ENCODE data around the gene STXBP5L. TPM values are rescaled to one million over a fixed set of nuclear protein-coding genes. Genes with fewer than 3 reads are reported as not detected.

The STXBP5L gene
- total and polyA plus RNA-seq, 2 of the 4 experiments (the other 2 are of a cell fraction), result not detected

GRCh38 chr3:121243208-121243607 is 335.2 kb downstream of the STXBP5L start:
- Histone ChIP-seq H3K9ac (ENCODE audit: low read depth, low read length) (no peak overlapping the region), H3K4me2 (ENCODE audit: low read depth, low read length) (no peak overlapping the region), H4K5ac (ENCODE audit: low read depth, low read length) (no peak overlapping the region), H3K9me3 (ENCODE audit: control insufficient read depth, insufficient read depth, low read length) (peaks cover 3% of the 10 kb centered on the region; the same call in 1 of the 2 replicates), H3K4me3 (ENCODE audit: insufficient read depth, low read depth, low read length) (no peak overlapping the region), H3K18ac (ENCODE audit: low read depth, low read length) (no peak overlapping the region), H2AK5ac (ENCODE audit: low read depth, low read length) (no peak overlapping the region), H3K23ac (ENCODE audit: low read depth, low read length) (no peak overlapping the region), H2BK5ac (ENCODE audit: low read depth, low read length, poor library complexity, severe bottlenecking) (no peak overlapping the region), H2BK15ac (ENCODE audit: low read depth, low read length) (no peak overlapping the region), H4K20me1 (ENCODE audit: insufficient read depth, low read length) (no peaks in the 10 kb centered on the region), H3K27me3 (ENCODE audit: control insufficient read depth, insufficient read depth, low read length) (no peaks in the 10 kb centered on the region), H2AK9ac (replicated peaks; ENCODE audit: low read depth, low read length, poor library complexity) (no peak overlapping the region), H3K79me1 (ENCODE audit: low read depth in 1 of 2, low read length in 2 of 2) (no peaks in the 10 kb centered on the region), H3K27ac (ENCODE audit: insufficient read depth, low read length) (no peak overlapping the region), H3K9me1 (ENCODE audit: insufficient read depth, low read length) (no peaks in the 10 kb centered on the region), H4K91ac (ENCODE audit: insufficient read depth, low read depth, low read length) (no peak overlapping the region), H2BK20ac (ENCODE audit: low read depth, low read length) (no peak overlapping the region), H2AFZ (replicated peaks; ENCODE audit: low read length, poor library complexity) (no peak overlapping the region), H2BK120ac (ENCODE audit: low read depth, low read length) (no peak overlapping the region), H3K4ac (ENCODE audit: low read depth, low read length) (no peak overlapping the region), H3K14ac (replicated peaks; ENCODE audit: low read depth, low read length) (no peak overlapping the region), H3K36me3 (ENCODE audit: control insufficient read depth, insufficient read depth, low read length) (no peaks in the 10 kb centered on the region), H3K56ac (ENCODE audit: extremely low read depth, insufficient read depth, low read length) (no peak overlapping the region), H4K8ac (ENCODE audit: low read depth in 2 of 2, low read length in 2 of 2) (no peak overlapping the region), H3K4me1 (ENCODE audit: control insufficient read depth, insufficient read depth, low read length) (no peaks in the 10 kb centered on the region)
- BruUV-seq (replicated peaks), result no TSS peak
- ChIA-PET CTCF (no interaction called here), POLR2A (ENCODE audit: unreplicated experiment) (no interaction called here)
- TF ChIP-seq BHLHE40 (IDR thresholded peaks at IDR 0.05; ENCODE audit: low read depth, low read length), result no peak
- TF ChIP-seq USF2 (IDR thresholded peaks at IDR 0.05; ENCODE audit: low read depth, low read length), result no peak
- no peak for TF ChIP-seq MXI1 (IDR thresholded peaks at IDR 0.05; ENCODE audit: borderline replicate concordance, low read depth, low read length)
- no peak for TF ChIP-seq MAZ (IDR thresholded peaks at IDR 0.05; ENCODE audit: borderline replicate concordance, low read depth, low read length)
- TF ChIP-seq MAFK (IDR thresholded peaks at IDR 0.05; ENCODE audit: low read depth, low read length), result no peak
- TF ChIP-seq CTCF (conservative IDR thresholded peaks at IDR 0.05; ENCODE audit: low read depth, low read length), result no peak
- TF ChIP-seq RAD21 (IDR thresholded peaks at IDR 0.05; ENCODE audit: low read length), result no peak
- TF ChIP-seq FOS (IDR thresholded peaks at IDR 0.05; ENCODE audit: low read depth, low read length), result no peak
- TF ChIP-seq CEBPB (IDR thresholded peaks at IDR 0.05; ENCODE audit: low read depth, low read length), result no peak
- TF ChIP-seq CHD1 (IDR thresholded peaks at IDR 0.05; ENCODE audit: low read depth, low read length), result no peak
- TF ChIP-seq RFX5 (IDR thresholded peaks at IDR 0.05; ENCODE audit: low read depth, low read length), result no peak
- no peak for TF ChIP-seq SMC3 (IDR thresholded peaks at IDR 0.05; ENCODE audit: low read depth, low read length)
- TF ChIP-seq, protein P1, sequence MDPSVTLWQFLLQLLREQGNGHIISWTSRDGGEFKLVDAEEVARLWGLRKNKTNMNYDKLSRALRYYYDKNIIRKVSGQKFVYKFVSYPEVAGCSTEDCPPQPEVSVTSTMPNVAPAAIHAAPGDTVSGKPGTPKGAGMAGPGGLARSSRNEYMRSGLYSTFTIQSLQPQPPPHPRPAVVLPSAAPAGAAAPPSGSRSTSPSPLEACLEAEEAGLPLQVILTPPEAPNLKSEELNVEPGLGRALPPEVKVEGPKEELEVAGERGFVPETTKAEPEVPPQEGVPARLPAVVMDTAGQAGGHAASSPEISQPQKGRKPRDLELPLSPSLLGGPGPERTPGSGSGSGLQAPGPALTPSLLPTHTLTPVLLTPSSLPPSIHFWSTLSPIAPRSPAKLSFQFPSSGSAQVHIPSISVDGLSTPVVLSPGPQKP (IDR thresholded peaks at IDR 0.05; ENCODE audit: borderline replicate concordance, low read depth, low read length), result no peak
- intact Hi-C loops (cut with micrococcal nuclease) (no loop called here), dilution Hi-C loops (cut with HindIII; ENCODE audit: low sequenced_read_pairs, unreplicated experiment) (no loop called here), in situ Hi-C loops (cut with MboI; ENCODE audit: low sequenced_read_pairs) (no loop called here)
- DNase-seq (no peak), ATAC-seq (ENCODE audit: low read depth) (no peak)
- no CpG with 5 or more reads among the region's 1 CpG for WGBS, 2 experiments (ENCODE audit: extremely low coverage in 2 of 2, insufficient read length in 1 of 2)
